H1 (cell line): ENCODE measurements around the gene CSPG5. TPM values are rescaled to one million over a fixed set of nuclear protein-coding genes. Genes with fewer than 3 reads are reported as not detected.

ENCODE experiments used
- CTCF ChIA-PET: fragments of 300-600 bp; sonication (Branson Sonifier 250); formaldehyde crosslinking; loops from one replicate; lab custom pipeline; 2021; ENCODE audit not compliant: partially characterized antibody; lab: Charles Lee
- POLR2A ChIA-PET: fragments of 300-600 bp; sonication (Branson Sonifier 250); formaldehyde crosslinking; loops from one replicate; lab custom pipeline; 2021; ENCODE audit warnings: inconsistent platforms; ENCODE audit not compliant: partially characterized antibody; lab: Charles Lee
- DNase-seq, 2 experiments: peaks; one replicate each; pipeline versions ENCODE4 v3.0.0 to v3.0.0-alpha.2; 2010 to 2022; ENCODE audit warnings: low spot score in 2 of 2, low read depth in 1 of 2, mixed read lengths in 1 of 2
- FAIRE-seq: peaks from 2 replicates; lab custom pipeline; 2011; peaks lifted over from hg19 to GRCh38; lab: Jason Lieb, UNC
- H2AFZ ChIP-seq: 2 replicates; pipeline ENCODE4 v1.8.1; 2012; ENCODE audit warnings: low read length, inconsistent platforms
- H2AK5ac ChIP-seq: 2 replicates; pipeline ENCODE4 v1.6.1; 2013; ENCODE audit warnings: low read depth, low read length
- H2BK120ac ChIP-seq: replicated peaks from 2 replicates; pipeline ENCODE3; 2013; ENCODE audit warnings: low read depth, low read length, inconsistent platforms
- H2BK12ac ChIP-seq: 2 replicates; pipeline ENCODE4 v1.6.1; 2013; ENCODE audit warnings: low read depth, low read length
- H2BK15ac ChIP-seq: 2 replicates; pipeline ENCODE4 v1.6.1; 2013; ENCODE audit warnings: low read length
- H2BK20ac ChIP-seq: 2 replicates; pipeline ENCODE4 v1.6.1; 2013; ENCODE audit warnings: low read length
- H2BK5ac ChIP-seq: 2 replicates; pipeline ENCODE4 v1.6.1; 2013; ENCODE audit warnings: low read depth, low read length
- H3K14ac ChIP-seq: 2 replicates; pipeline ENCODE4 v1.6.1; 2013; ENCODE audit warnings: inconsistent platforms; ENCODE audit not compliant: insufficient read length
- H3K18ac ChIP-seq: 2 replicates; pipeline ENCODE4 v1.6.1; 2013; ENCODE audit warnings: low read length; ENCODE audit errors: extremely low read depth
- H3K23ac ChIP-seq: 2 replicates; pipeline ENCODE4 v1.6.1; 2013; ENCODE audit warnings: inconsistent platforms; ENCODE audit not compliant: insufficient read length
- H3K23me2 ChIP-seq: 2 replicates; pipeline ENCODE4 v1.6.1; 2013; ENCODE audit warnings: low read depth, low read length
- H3K27ac ChIP-seq: 2 replicates; pipeline ENCODE4 v1.6.1; 2011; ENCODE audit warnings: low read depth, low read length, inconsistent platforms
- H3K27me3 ChIP-seq, 4 experiments: replicated peaks in 1 of 4; 1 replicate in 1 of 4; 2 replicates in 3 of 4; pipeline versions ENCODE4 v1.6.1 to v1.8.1; 2011 to 2013; ENCODE audit warnings: low read length in 3 of 4, mild to moderate bottlenecking in 3 of 4, inconsistent platforms in 2 of 4, mixed read lengths in 2 of 4, moderate library complexity in 1 of 4; ENCODE audit not compliant: control insufficient read depth in 3 of 4, insufficient read depth in 3 of 4; ENCODE audit errors: extremely low read depth in 1 of 4
- H3K36me3 ChIP-seq, 4 experiments: 2 replicates each; pipeline versions ENCODE4 v1.6.1 to v1.8.1; 2011 to 2013; ENCODE audit warnings: mild to moderate bottlenecking in 4 of 4, low read length in 3 of 4, moderate library complexity in 2 of 4, control low read depth in 1 of 4, inconsistent platforms in 1 of 4; ENCODE audit not compliant: insufficient read depth in 4 of 4, control insufficient read depth in 2 of 4
- H3K4ac ChIP-seq: replicated peaks from 2 replicates; pipeline ENCODE3; 2013; ENCODE audit warnings: low read length, low read depth, mixed read lengths, inconsistent platforms; ENCODE audit not compliant: insufficient read length
- H3K4me1 ChIP-seq, 4 experiments: replicated peaks in 1 of 4; 1 replicate in 1 of 4; 2 replicates in 3 of 4; pipeline versions ENCODE4 v1.6.1 to v1.8.1; 2011 to 2013; ENCODE audit warnings: low read length in 3 of 4, inconsistent platforms in 2 of 4, mixed read lengths in 1 of 4; ENCODE audit not compliant: insufficient read depth in 4 of 4, control insufficient read depth in 3 of 4
- H3K4me2 ChIP-seq, 2 experiments: 2 replicates each; pipeline versions ENCODE4 v1.6.1 to v1.8.1; 2011 to 2013; ENCODE audit warnings: low read depth in 2 of 2, low read length in 2 of 2, control low read depth in 1 of 2, inconsistent platforms in 1 of 2, mild to moderate bottlenecking in 1 of 2; ENCODE audit not compliant: insufficient read depth in 1 of 2
- H3K4me3 ChIP-seq, 4 experiments: fragments of 200-600, 300-600 bp in 1 of 4; sonication (generic), shearing (Covaris generic), sonication (Bioruptor Twin) in 1 of 4; 2 replicates each; pipeline versions ENCODE4 v1.5.1 to v1.8.1; 2011 to 2016; ENCODE audit warnings: low read length in 4 of 4, low read depth in 3 of 4, control low read depth in 2 of 4, inconsistent platforms in 2 of 4, mild to moderate bottlenecking in 2 of 4, mixed read lengths in 1 of 4, moderate library complexity in 1 of 4; ENCODE audit not compliant: insufficient read depth in 2 of 4; ENCODE audit errors: extremely low read depth in 1 of 4
- H3K56ac ChIP-seq: replicated peaks from 2 replicates; pipeline ENCODE3; 2013; ENCODE audit warnings: low read depth, mild to moderate bottlenecking, mixed read lengths, low read length, inconsistent platforms; ENCODE audit not compliant: insufficient read length
- H3K79me1 ChIP-seq: 2 replicates; pipeline ENCODE4 v1.6.1; 2013; ENCODE audit warnings: low read depth, low read length, control low read depth
- H3K79me2 ChIP-seq, 2 experiments: 2 replicates each; pipeline versions ENCODE4 v1.6.1 to v1.8.1; 2012 to 2013; ENCODE audit warnings: low read length in 2 of 2, mild to moderate bottlenecking in 2 of 2, inconsistent platforms in 1 of 2; ENCODE audit not compliant: insufficient read depth in 2 of 2, control insufficient read depth in 1 of 2
- H3K9ac ChIP-seq, 4 experiments: replicated peaks in 1 of 4; 1 replicate in 1 of 4; 2 replicates in 3 of 4; pipeline versions ENCODE4 v1.6.1 to v1.8.1; 2011 to 2013; ENCODE audit warnings: low read depth in 3 of 4, low read length in 3 of 4, control low read depth in 2 of 4, mild to moderate bottlenecking in 2 of 4, moderate library complexity in 2 of 4, inconsistent platforms in 1 of 4; ENCODE audit errors: extremely low read depth in 1 of 4
- H3K9me3 ChIP-seq, 2 experiments: 2 replicates each; pipeline versions ENCODE4 v1.6.1 to v1.8.1; 2012 to 2013; ENCODE audit warnings: mild to moderate bottlenecking in 2 of 2, moderate library complexity in 2 of 2, control low read depth in 1 of 2, inconsistent platforms in 1 of 2, low read depth in 1 of 2, low read length in 1 of 2, mixed read lengths in 1 of 2; ENCODE audit not compliant: insufficient read depth in 2 of 2
- H4K20me1 ChIP-seq, 2 experiments: replicated peaks in 1 of 2; 2 replicates each; pipeline versions ENCODE3 to v1.8.1; 2011 to 2013; ENCODE audit warnings: inconsistent platforms in 2 of 2, low read length in 2 of 2, mild to moderate bottlenecking in 1 of 2; ENCODE audit not compliant: insufficient read depth in 2 of 2, control insufficient read depth in 1 of 2
- H4K5ac ChIP-seq: 2 replicates; pipeline ENCODE4 v1.6.1; 2013; ENCODE audit warnings: low read length, low read depth, mixed read lengths, inconsistent platforms; ENCODE audit not compliant: insufficient read length
- H4K8ac ChIP-seq: 2 replicates; pipeline ENCODE4 v1.8.0; 2013; ENCODE audit warnings: mild to moderate bottlenecking, moderate library complexity, low read length, inconsistent platforms; ENCODE audit not compliant: insufficient read depth; ENCODE audit errors: extremely low read depth
- H4K91ac ChIP-seq: replicated peaks from 2 replicates; pipeline ENCODE3; 2013; ENCODE audit warnings: low read length, mixed read lengths, inconsistent platforms; ENCODE audit not compliant: insufficient read length
- ATF2 ChIP-seq: IDR thresholded peaks from 2 replicates; pipeline ENCODE4 v1.6.1; 2012; ENCODE audit warnings: low read length, inconsistent platforms
- KDM4A ChIP-seq: IDR thresholded peaks from one replicate; pipeline ENCODE4 v1.7.1; 2012; ENCODE audit warnings: low read depth, mild to moderate bottlenecking, moderate library complexity, low read length, inconsistent platforms; ENCODE audit not compliant: severe bottlenecking
- RXRA ChIP-seq: IDR thresholded peaks from 2 replicates; pipeline ENCODE4 v1.6.1; 2011; ENCODE audit warnings: low read depth, mild to moderate bottlenecking, low read length, moderate library complexity; ENCODE audit not compliant: insufficient read depth
- SIN3A ChIP-seq, 2 experiments: IDR thresholded peaks in 1 of 2; conservative IDR thresholded peaks in 1 of 2; 2 replicates each; pipeline ENCODE4 v1.6.1; 2011 to 2012; ENCODE audit warnings: low read length in 2 of 2, improper control_type of control experiment in 1 of 2, low read depth in 1 of 2, mild to moderate bottlenecking in 1 of 2
- SUZ12 ChIP-seq: fragments of 200-600 bp; sonication (generic); IDR thresholded peaks from 2 replicates; pipeline ENCODE4 v1.6.1; 2012; ENCODE audit warnings: mild to moderate bottlenecking, inconsistent platforms, low read length, moderate library complexity, mixed read lengths
- WGBS, 2 experiments: shearing (Covaris generic) in 1 of 2; methylation state at CpG; one replicate each; pipeline versions ENCODE4 v1.1.6 to v1.1.7; 2013 to 2015; ENCODE audit warnings: low lambda C conversion rate in 2 of 2, mixed read lengths in 2 of 2, inconsistent platforms in 1 of 2, low coverage in 1 of 2, missing lambda C conversion rate in 1 of 2; ENCODE audit not compliant: insufficient replicate concordance in 2 of 2, insufficient coverage in 1 of 2, insufficient read length in 1 of 2; ENCODE audit errors: extremely low coverage in 1 of 2, missing lambda C conversion rate in 1 of 2; 5-methylcytosine and 5-hydroxymethylcytosine counted together
- polyA plus RNA-seq, 7 experiments: library from polyadenylated mRNA; depleted of rRNA in 3 of 7; stranded (reverse) in 5 of 7; unstranded in 2 of 7; fragments of >200 nt in 5 of 7; fragments of 200-250 nt in 2 of 7; gene quantifications; 1 replicate in 5 of 7; 2 replicates in 1 of 7; 4 replicates in 1 of 7; pipeline versions ENCODE4 v1.2.1 to v1.2.3, GENCODE V29; 2011 to 2013; ENCODE audit warnings: missing spikeins in 2 of 7, mixed read lengths in 2 of 7
- total RNA-seq: library from RNA; stranded (reverse); fragmentation: NEBNext Ultra II Directional; extraction: Animal tissue kit (Norgen Biotek cat#: 25700); gene quantifications from 2 replicates; pipeline ENCODE4 v1.2.1, GENCODE V29; 2021

The CSPG5 gene
- total and polyA plus RNA-seq, 2 of the 8 experiments (the other 6 are each of a cell fraction or from before 2014, with no cell fraction given) = 2.1 to 7.4 TPM

- no peak overlapping the region for H3K23ac ChIP-seq
- H2BK20ac ChIP-seq = no peak overlapping the region
- FAIRE-seq = no peak
- H3K36me3 ChIP-seq = no peaks in the 10 kb centered on the region
- H3K79me2 ChIP-seq = no peaks in the 10 kb centered on the region
- H3K4me3 ChIP-seq = no peak overlapping the region
- H3K9me3 ChIP-seq = no peaks in the 10 kb centered on the region
- no peak overlapping the region for H2BK120ac ChIP-seq
- H3K27me3 ChIP-seq = peaks cover 2 to 17% (median 12%) of the 10 kb centered on the region in 4 experiments
- CTCF ChIA-PET = interaction anchor here (0.6 to 5.7 kb wide), 6 partner anchors 10 to 264 kb away, joined by 3 to 34 read pairs (median 3); no protein-coding TSS in a partner anchor
- H3K56ac ChIP-seq = no peak overlapping the region
- H3K14ac ChIP-seq = no peak overlapping the region
- no peak overlapping the region for H4K8ac ChIP-seq
- H3K4ac ChIP-seq = no peak overlapping the region
- no peak overlapping the region for H4K5ac ChIP-seq
- TF ChIP-seq SIN3A (conservative IDR thresholded peaks at IDR 0.05 in 1 of 2, IDR thresholded peaks at IDR 0.05 in 1 of 2; ENCODE audit: low read depth in 1 of 2, low read length in 2 of 2) (no peak), RXRA (no peak), ATF2 (no peak), SUZ12 (no peak), KDM4A (no peak)
- H2BK15ac ChIP-seq = no peak overlapping the region
- peaks cover 0 to 9% (median 2%) of the 10 kb centered on the region in 4 experiments; a peak in 4 of 7 replicates for H3K4me1 ChIP-seq
- H2AFZ ChIP-seq = no peak overlapping the region
- no peak overlapping the region for H2BK5ac ChIP-seq
- WGBS, 2 experiments = 93% methylated on average over 9 of the region's 9 CpGs; no CpG with 5 or more reads in 1 of the 2 experiments
- no peak overlapping the region for H2BK12ac ChIP-seq
- no peaks in the 10 kb centered on the region for H4K20me1 ChIP-seq
- no peak overlapping the region for H3K4me2 ChIP-seq
- H2AK5ac ChIP-seq = no peak overlapping the region
- H3K23me2 ChIP-seq = peaks cover 4% of the 10 kb centered on the region; the same call in 1 of the 2 replicates
- H4K91ac ChIP-seq = no peak overlapping the region
- H3K18ac ChIP-seq = no peak overlapping the region
- H3K9ac ChIP-seq = no peak overlapping the region
- no peak overlapping the region for H3K27ac ChIP-seq
- POLR2A ChIA-PET = interaction anchor here (0.9 to 2.0 kb wide), 5 partner anchors 8 to 57 kb away, joined by 3 to 7 read pairs (median 5); no protein-coding TSS in a partner anchor
- DNase-seq = no peak
- no peaks in the 10 kb centered on the region for H3K79me1 ChIP-seq
Measured at GRCh38 chr3:47573190-47574172, 5.2 kb downstream of the CSPG5 start.
